ENCODE results near the gene EIF3A.

Gene EIF3A

GRCh38 chr10:118998183-118998582 lies 82.4 kb downstream of the EIF3A start:
- no peak for TF ChIP-seq EZH2 (IDR thresholded peaks at IDR 0.05; ENCODE audit: borderline replicate concordance, low read length)
- TF ChIP-seq CTCF (IDR thresholded peaks at IDR 0.05; ENCODE audit: low read length) = no peak
- Histone ChIP-seq H3K9ac (ENCODE audit: low read length) (no peak overlapping the region), H3K27me3 (ENCODE audit: insufficient read depth, low read length) (peaks cover 3% of the 10 kb centered on the region; the same call in 1 of the 2 replicates), H3F3A (ENCODE audit: insufficient read depth, low read length) (no peaks in the 10 kb centered on the region), H3K79me2 (ENCODE audit: insufficient read depth, low read length) (no peaks in the 10 kb centered on the region), H3K4me3 (ENCODE audit: low read depth, low read length, poor library complexity, severe bottlenecking) (no peak overlapping the region), H3K4me2 (ENCODE audit: low read length) (no peak overlapping the region), H3K27ac (ENCODE audit: low read depth, low read length, poor library complexity, severe bottlenecking) (no peak overlapping the region), H3K9me3 (ENCODE audit: low read length) (no peaks in the 10 kb centered on the region; the same call in 1 of the 2 replicates), H3K4me1 (ENCODE audit: insufficient read depth, low read length, severe bottlenecking) (no peaks in the 10 kb centered on the region), H4K20me1 (ENCODE audit: insufficient read depth, low read length) (no peaks in the 10 kb centered on the region), H2AFZ (ENCODE audit: low read length) (no peak overlapping the region), H3K9me2 (ENCODE audit: low read depth, low read length) (no peaks in the 10 kb centered on the region), H3K36me3 (ENCODE audit: insufficient read depth, low read length) (no peaks in the 10 kb centered on the region)

GRCh38 chr10:118997379-118997778 lies 83.2 kb downstream of the EIF3A start:
- H3K36me3 ChIP-seq (ENCODE audit: insufficient read depth, low read length) = no peaks in the 10 kb centered on the region
- H2AFZ ChIP-seq (ENCODE audit: low read length) = no peak overlapping the region
- H4K20me1 ChIP-seq (ENCODE audit: insufficient read depth, low read length) = no peaks in the 10 kb centered on the region
- no peak for TF ChIP-seq EZH2 (IDR thresholded peaks at IDR 0.05; ENCODE audit: borderline replicate concordance, low read length)
- no peak for TF ChIP-seq CTCF (IDR thresholded peaks at IDR 0.05; ENCODE audit: low read length)
- H3K27ac ChIP-seq (ENCODE audit: low read depth, low read length, poor library complexity, severe bottlenecking) = no peak overlapping the region
- no peaks in the 10 kb centered on the region for H3K9me2 ChIP-seq (ENCODE audit: low read depth, low read length)
- no peaks in the 10 kb centered on the region for H3K4me1 ChIP-seq (ENCODE audit: insufficient read depth, low read length, severe bottlenecking)
- H3K9ac ChIP-seq (ENCODE audit: low read length) = no peak overlapping the region
- no peaks in the 10 kb centered on the region for H3K79me2 ChIP-seq (ENCODE audit: insufficient read depth, low read length)
- H3K4me3 ChIP-seq (ENCODE audit: low read depth, low read length, poor library complexity, severe bottlenecking) = no peak overlapping the region
- H3K27me3 ChIP-seq (ENCODE audit: insufficient read depth, low read length) = peaks cover 3% of the 10 kb centered on the region; the same call in 1 of the 2 replicates
- no peaks in the 10 kb centered on the region; the same call in 1 of the 2 replicates for H3K9me3 ChIP-seq (ENCODE audit: low read length)
- H3K4me2 ChIP-seq (ENCODE audit: low read length) = no peak overlapping the region
- H3F3A ChIP-seq (ENCODE audit: insufficient read depth, low read length) = no peaks in the 10 kb centered on the region

- Histone ChIP-seq H3F3A (ENCODE audit: insufficient read depth, low read length) (no peaks in the 10 kb centered on the region), H4K20me1 (ENCODE audit: insufficient read depth, low read length) (no peaks in the 10 kb centered on the region), H3K36me3 (ENCODE audit: insufficient read depth, low read length) (no peaks in the 10 kb centered on the region), H3K4me1 (ENCODE audit: insufficient read depth, low read length, severe bottlenecking) (no peaks in the 10 kb centered on the region), H3K79me2 (ENCODE audit: insufficient read depth, low read length) (no peaks in the 10 kb centered on the region), H3K9me2 (ENCODE audit: low read depth, low read length) (no peaks in the 10 kb centered on the region), H3K27ac (ENCODE audit: low read depth, low read length, poor library complexity, severe bottlenecking) (no peak overlapping the region), H3K9me3 (ENCODE audit: low read length) (no peaks in the 10 kb centered on the region; the same call in 1 of the 2 replicates), H3K4me3 (ENCODE audit: low read depth, low read length, poor library complexity, severe bottlenecking) (no peak overlapping the region), H3K4me2 (ENCODE audit: low read length) (no peak overlapping the region), H3K27me3 (ENCODE audit: insufficient read depth, low read length) (peaks cover 3% of the 10 kb centered on the region; the same call in 1 of the 2 replicates), H3K9ac (ENCODE audit: low read length) (no peak overlapping the region), H2AFZ (ENCODE audit: low read length) (no peak overlapping the region)
- no peak for TF ChIP-seq CTCF (IDR thresholded peaks at IDR 0.05; ENCODE audit: low read length)
- no peak for TF ChIP-seq EZH2 (IDR thresholded peaks at IDR 0.05; ENCODE audit: borderline replicate concordance, low read length)
Measured at GRCh38 chr10:118995739-118996138, 84.9 kb downstream of the EIF3A start.
